SK-N-SH treated with all-trans-retinoic acid at 6 μM for 48 hours (cell line): Measurements from ENCODE around the gene CEP120.
A peak's percentile ranks its signal among the peaks of the same experiment; 100 is the strongest.

Experiments
- ATAC-seq: fragments of 200-7000 bp; cut with Tn5 transposase; 3 replicates; pipeline ENCODE4 v1.9.1; 2020; ENCODE audit warnings: mild to moderate bottlenecking, moderate library complexity
- ARNTL ChIP-seq: fragments of 450-650 bp; formaldehyde crosslinking; IDR thresholded peaks from 2 replicates; pipeline ENCODE4 v1.5.0; 2020; ENCODE audit warnings: low read depth, mild to moderate bottlenecking, moderate library complexity, borderline replicate concordance
- BACH2 ChIP-seq: fragments of 250-450 bp; sonication (Bioruptor Pico); IDR thresholded peaks from 2 replicates; pipeline ENCODE4 v1.9.0; 2021; ENCODE audit warnings: mild to moderate bottlenecking, borderline replicate concordance
- CSDC2 ChIP-seq: fragments of 250-450 bp; sonication (Bioruptor Pico); IDR thresholded peaks from 2 replicates; pipeline ENCODE4 v1.5.0; 2020; ENCODE audit warnings: mild to moderate bottlenecking, moderate library complexity
- ESRRG ChIP-seq: fragments of 250-450 bp; sonication (Bioruptor Pico); IDR thresholded peaks from 2 replicates; pipeline ENCODE4 v1.6.1; 2021; ENCODE audit warnings: mild to moderate bottlenecking
- GLIS3 ChIP-seq: fragments of 250-450 bp; sonication (Bioruptor Pico); IDR thresholded peaks from 2 replicates; pipeline ENCODE4 v1.5.0; 2020; ENCODE audit warnings: mild to moderate bottlenecking, moderate library complexity
- ISL1 ChIP-seq: fragments of 250-450 bp; sonication (Bioruptor Pico); IDR thresholded peaks from 2 replicates; pipeline ENCODE4 v2.1.2; 2022; ENCODE audit warnings: mild to moderate bottlenecking, moderate library complexity
- OSR1 ChIP-seq: fragments of 250-450 bp; sonication (Bioruptor Pico); IDR thresholded peaks from 2 replicates; pipeline ENCODE4 v1.8.0; 2022; ENCODE audit warnings: moderate library complexity, mild to moderate bottlenecking, inconsistent platforms
- PATZ1 ChIP-seq: fragments of 250-450 bp; sonication (Bioruptor Pico); IDR thresholded peaks from 2 replicates; pipeline ENCODE4 v1.8.0; 2020; ENCODE audit warnings: mild to moderate bottlenecking, moderate library complexity, borderline replicate concordance
- PPARA ChIP-seq: fragments of 250-450 bp; sonication (Bioruptor Pico); IDR thresholded peaks from 2 replicates; pipeline ENCODE4 v1.5.0; 2020; ENCODE audit warnings: mild to moderate bottlenecking, borderline replicate concordance
- RARB ChIP-seq: fragments of 250-450 bp; sonication (Bioruptor Pico); IDR thresholded peaks from 2 replicates; pipeline ENCODE4 v1.8.0; 2021; ENCODE audit warnings: mild to moderate bottlenecking, moderate library complexity
- TCF4 ChIP-seq: fragments of 250-450 bp; sonication (Bioruptor Pico); IDR thresholded peaks from 2 replicates; pipeline ENCODE4 v1.8.0; 2021; ENCODE audit warnings: mild to moderate bottlenecking, moderate library complexity, borderline replicate concordance
- TOX ChIP-seq: fragments of 250-450 bp; sonication (Bioruptor Pico); IDR thresholded peaks from 2 replicates; pipeline ENCODE4 v1.8.0; 2021; ENCODE audit warnings: mild to moderate bottlenecking, moderate library complexity, borderline replicate concordance
- ZC3H10 ChIP-seq: fragments of 250-450 bp; sonication (Bioruptor Pico); IDR thresholded peaks from 2 replicates; pipeline ENCODE4 v1.5.1; 2021; ENCODE audit warnings: mild to moderate bottlenecking, moderate library complexity
- ZFP3 ChIP-seq: fragments of 250-450 bp; sonication (Bioruptor Pico); IDR thresholded peaks from 2 replicates; pipeline ENCODE4 v1.5.0; 2020; ENCODE audit warnings: mild to moderate bottlenecking, moderate library complexity
- ZFP30 ChIP-seq: fragments of 450-650 bp; formaldehyde crosslinking; IDR thresholded peaks from 2 replicates; pipeline ENCODE4 v1.5.0; 2022; ENCODE audit warnings: mild to moderate bottlenecking, moderate library complexity
- ZNF565 ChIP-seq: fragments of 450-650 bp; formaldehyde crosslinking; conservative IDR thresholded peaks from 2 replicates; pipeline ENCODE4 v1.5.0; 2020; ENCODE audit warnings: low read depth, mild to moderate bottlenecking, moderate library complexity
- ZNF70 ChIP-seq: fragments of 450-650 bp; formaldehyde crosslinking; IDR thresholded peaks from 2 replicates; pipeline ENCODE4 v1.5.0; 2020; ENCODE audit warnings: mild to moderate bottlenecking, moderate library complexity
- ZNF8 ChIP-seq: fragments of 450-650 bp; formaldehyde crosslinking; IDR thresholded peaks from 2 replicates; pipeline ENCODE4 v1.5.0; 2020; ENCODE audit warnings: mild to moderate bottlenecking, moderate library complexity
- TF ChIP-seq, protein P1 (sequence below): fragments of 250-450 bp; sonication (Bioruptor Pico); IDR thresholded peaks from 2 replicates; pipeline ENCODE4 v1.5.0; 2020; ENCODE audit warnings: mild to moderate bottlenecking, moderate library complexity
- TF ChIP-seq, protein P2 (sequence below): fragments of 250-450 bp; sonication (Bioruptor Pico); IDR thresholded peaks from 2 replicates; pipeline ENCODE4 v1.8.0; 2021; ENCODE audit warnings: low read depth, mild to moderate bottlenecking, moderate library complexity, borderline replicate concordance
- TF ChIP-seq, protein P3 (sequence below): fragments of 250-450 bp; sonication (Bioruptor Pico); IDR thresholded peaks from 2 replicates; pipeline ENCODE4 v1.5.1; 2020; ENCODE audit warnings: low read depth, mild to moderate bottlenecking, moderate library complexity

Gene CEP120

DNA sequence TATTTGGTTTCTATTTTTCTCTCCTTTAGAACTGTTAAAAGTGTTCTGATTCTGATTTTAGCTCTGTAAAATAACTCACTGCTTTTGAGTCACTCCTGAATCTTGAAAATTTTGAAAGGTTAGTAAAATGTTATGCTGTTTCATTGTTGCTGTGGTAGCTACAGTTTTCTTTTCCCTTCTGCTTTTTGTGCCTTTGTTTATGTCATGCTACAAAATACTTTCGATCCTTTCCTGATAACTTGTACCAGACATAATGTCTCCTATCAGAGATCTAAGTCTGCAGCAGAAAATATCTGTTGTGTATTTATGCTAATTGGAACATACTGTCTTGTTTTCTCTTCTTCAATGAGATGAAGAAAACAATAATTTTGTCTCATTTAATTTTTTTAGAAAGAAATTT, 26.9 kb upstream of the CEP120 start:
- TF ChIP-seq, protein P1, sequence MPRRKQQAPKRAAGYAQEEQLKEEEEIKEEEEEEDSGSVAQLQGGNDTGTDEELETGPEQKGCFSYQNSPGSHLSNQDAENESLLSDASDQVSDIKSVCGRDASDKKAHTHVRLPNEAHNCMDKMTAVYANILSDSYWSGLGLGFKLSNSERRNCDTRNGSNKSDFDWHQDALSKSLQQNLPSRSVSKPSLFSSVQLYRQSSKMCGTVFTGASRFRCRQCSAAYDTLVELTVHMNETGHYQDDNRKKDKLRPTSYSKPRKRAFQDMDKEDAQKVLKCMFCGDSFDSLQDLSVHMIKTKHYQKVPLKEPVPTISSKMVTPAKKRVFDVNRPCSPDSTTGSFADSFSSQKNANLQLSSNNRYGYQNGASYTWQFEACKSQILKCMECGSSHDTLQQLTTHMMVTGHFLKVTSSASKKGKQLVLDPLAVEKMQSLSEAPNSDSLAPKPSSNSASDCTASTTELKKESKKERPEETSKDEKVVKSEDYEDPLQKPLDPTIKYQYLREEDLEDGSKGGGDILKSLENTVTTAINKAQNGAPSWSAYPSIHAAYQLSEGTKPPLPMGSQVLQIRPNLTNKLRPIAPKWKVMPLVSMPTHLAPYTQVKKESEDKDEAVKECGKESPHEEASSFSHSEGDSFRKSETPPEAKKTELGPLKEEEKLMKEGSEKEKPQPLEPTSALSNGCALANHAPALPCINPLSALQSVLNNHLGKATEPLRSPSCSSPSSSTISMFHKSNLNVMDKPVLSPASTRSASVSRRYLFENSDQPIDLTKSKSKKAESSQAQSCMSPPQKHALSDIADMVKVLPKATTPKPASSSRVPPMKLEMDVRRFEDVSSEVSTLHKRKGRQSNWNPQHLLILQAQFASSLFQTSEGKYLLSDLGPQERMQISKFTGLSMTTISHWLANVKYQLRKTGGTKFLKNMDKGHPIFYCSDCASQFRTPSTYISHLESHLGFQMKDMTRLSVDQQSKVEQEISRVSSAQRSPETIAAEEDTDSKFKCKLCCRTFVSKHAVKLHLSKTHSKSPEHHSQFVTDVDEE = no peak
- TF ChIP-seq TCF4 (CRISPR knock-in tag) = peak; percentile 45; the same call in 1 of the 2 replicates
- peak; percentile 38; the same call in 2 of the 3 replicates for ATAC-seq

- TF ChIP-seq BACH2 = no peak
- ATAC-seq = peak; percentile 65
Observed at GRCh38 chr5:123449424-123449974, 26.3 kb upstream of the CEP120 start.

- ATAC-seq = no peak
- no peak for TF ChIP-seq ISL1 (CRISPR knock-in tag)
- TF ChIP-seq, protein P1 = no peak
- TF ChIP-seq ZFP30 = no peak
- TF ChIP-seq GLIS3 (CRISPR knock-in tag) = no peak
- TF ChIP-seq TCF4 (CRISPR knock-in tag) = no peak
- no peak for TF ChIP-seq ZNF8 (CRISPR knock-in tag)
- TF ChIP-seq ESRRG = no peak
- no peak for TF ChIP-seq ZNF70
- TF ChIP-seq ARNTL = no peak
- no peak for TF ChIP-seq ZC3H10 (CRISPR knock-in tag)
- TF ChIP-seq, protein P2, sequence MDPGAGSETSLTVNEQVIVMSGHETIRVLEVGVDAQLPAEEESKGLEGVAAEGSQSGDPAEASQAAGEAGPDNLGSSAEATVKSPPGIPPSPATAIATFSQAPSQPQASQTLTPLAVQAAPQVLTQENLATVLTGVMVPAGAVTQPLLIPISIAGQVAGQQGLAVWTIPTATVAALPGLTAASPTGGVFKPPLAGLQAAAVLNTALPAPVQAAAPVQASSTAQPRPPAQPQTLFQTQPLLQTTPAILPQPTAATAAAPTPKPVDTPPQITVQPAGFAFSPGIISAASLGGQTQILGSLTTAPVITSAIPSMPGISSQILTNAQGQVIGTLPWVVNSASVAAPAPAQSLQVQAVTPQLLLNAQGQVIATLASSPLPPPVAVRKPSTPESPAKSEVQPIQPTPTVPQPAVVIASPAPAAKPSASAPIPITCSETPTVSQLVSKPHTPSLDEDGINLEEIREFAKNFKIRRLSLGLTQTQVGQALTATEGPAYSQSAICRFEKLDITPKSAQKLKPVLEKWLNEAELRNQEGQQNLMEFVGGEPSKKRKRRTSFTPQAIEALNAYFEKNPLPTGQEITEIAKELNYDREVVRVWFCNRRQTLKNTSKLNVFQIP (CRISPR knock-in tag) = no peak
- TF ChIP-seq TOX (CRISPR knock-in tag) = no peak
- TF ChIP-seq ZNF565 (CRISPR knock-in tag) = no peak
- no peak for TF ChIP-seq PPARA (CRISPR knock-in tag)
- TF ChIP-seq CSDC2 = no peak
- no peak for TF ChIP-seq PATZ1 (CRISPR knock-in tag)
- no peak for TF ChIP-seq OSR1 (CRISPR knock-in tag)
- TF ChIP-seq ZFP3 (CRISPR knock-in tag) = no peak
Observed at GRCh38 chr5:123448743-123449142, 25.5 kb upstream of the CEP120 start.

DNA sequence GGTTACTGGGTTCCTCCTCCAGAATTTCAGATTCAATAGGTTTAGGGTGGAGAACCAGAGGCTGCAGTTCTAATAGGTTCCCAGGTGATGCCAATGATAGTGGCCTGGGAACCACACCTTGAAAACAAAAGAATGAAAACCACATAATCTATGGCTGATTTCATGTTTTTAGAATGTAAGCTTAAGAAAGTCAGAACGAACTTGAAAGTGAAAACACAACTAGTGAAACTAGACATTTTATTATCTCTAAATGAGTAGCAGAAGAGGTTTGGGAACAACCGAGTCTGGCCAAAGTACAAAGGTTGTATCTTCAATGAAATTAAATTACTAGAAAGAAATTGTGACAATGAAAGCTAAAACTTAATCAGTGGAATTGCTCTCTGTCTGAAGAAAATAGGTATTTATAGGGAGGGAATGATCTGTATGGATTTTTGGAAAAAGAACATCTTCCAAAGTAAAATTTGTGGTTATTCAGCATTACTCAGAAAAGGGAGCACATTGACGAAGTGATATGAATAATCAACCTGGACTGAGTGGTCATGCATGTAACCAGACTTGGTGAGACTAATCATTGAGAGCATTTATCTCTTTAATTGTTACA, 24.9 kb upstream of the CEP120 start:
- TF ChIP-seq ZNF70 = no peak
- no peak for TF ChIP-seq ZNF8 (CRISPR knock-in tag)
- TF ChIP-seq RARB = no peak
- no peak for TF ChIP-seq ZC3H10 (CRISPR knock-in tag)
- no peak for TF ChIP-seq BACH2
- no peak for TF ChIP-seq PPARA (CRISPR knock-in tag)
- no peak for TF ChIP-seq CSDC2
- TF ChIP-seq, protein P3, sequence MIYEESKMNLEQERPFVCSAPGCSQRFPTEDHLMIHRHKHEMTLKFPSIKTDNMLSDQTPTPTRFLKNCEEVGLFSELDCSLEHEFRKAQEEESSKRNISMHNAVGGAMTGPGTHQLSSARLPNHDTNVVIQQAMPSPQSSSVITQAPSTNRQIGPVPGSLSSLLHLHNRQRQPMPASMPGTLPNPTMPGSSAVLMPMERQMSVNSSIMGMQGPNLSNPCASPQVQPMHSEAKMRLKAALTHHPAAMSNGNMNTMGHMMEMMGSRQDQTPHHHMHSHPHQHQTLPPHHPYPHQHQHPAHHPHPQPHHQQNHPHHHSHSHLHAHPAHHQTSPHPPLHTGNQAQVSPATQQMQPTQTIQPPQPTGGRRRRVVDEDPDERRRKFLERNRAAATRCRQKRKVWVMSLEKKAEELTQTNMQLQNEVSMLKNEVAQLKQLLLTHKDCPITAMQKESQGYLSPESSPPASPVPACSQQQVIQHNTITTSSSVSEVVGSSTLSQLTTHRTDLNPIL (CRISPR knock-in tag) = no peak
- no peak for TF ChIP-seq TOX (CRISPR knock-in tag)
- no peak for ATAC-seq
